GM19193 (cell line): ENCODE data around the gene OR1I1.

Experiments
- POLR2A ChIP-seq: IDR thresholded peaks from 4 replicates; pipeline ENCODE4 v1.6.1; 2011; ENCODE audit not compliant: insufficient read depth, insufficient read length; ENCODE audit errors: extremely low read depth

The OR1I1 gene

GRCh38 chr19:15087182-15087581 lies 5.2 kb downstream of the OR1I1 start:
- no peak for TF ChIP-seq POLR2A

DNA sequence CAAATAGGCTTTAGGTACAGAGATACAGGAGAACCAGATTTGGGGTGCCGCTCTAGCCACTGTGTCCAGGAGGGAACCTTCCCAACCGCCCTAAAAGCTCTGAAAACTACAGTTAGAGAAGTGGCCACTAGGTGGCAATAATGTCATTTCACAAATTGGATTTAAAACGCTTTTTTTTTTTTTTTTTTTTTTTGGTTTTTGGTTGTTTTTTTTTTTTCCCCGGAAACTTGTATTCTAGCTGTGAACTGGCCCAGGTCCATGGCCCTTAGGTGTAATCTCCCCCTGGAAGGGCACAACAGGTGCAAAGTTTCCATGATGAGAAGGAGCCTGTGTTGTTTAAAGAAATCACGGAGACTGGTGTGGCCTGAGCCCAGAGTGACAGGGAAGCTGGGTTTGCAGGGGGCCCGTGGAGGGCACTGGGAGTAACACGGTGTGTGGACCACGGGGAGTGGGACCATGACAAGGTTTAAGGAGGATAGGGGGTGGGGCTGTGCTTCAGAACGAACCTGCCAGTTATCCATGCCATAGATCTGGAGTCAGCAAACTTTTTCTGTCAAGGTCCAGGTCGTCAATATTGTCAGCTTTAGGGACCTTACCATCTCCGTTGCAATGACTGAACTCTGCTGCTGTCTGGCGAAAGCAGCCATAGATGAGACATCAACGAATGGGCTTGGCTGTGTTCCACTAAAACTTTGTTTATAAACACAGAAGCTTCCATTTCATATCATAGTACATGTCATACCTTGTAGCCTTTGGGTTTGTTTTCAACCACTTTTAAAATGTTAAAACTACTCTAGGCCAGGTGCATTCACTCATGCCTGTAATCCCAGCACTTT lies 10.1 kb downstream of the OR1I1 start:
- no peak for TF ChIP-seq POLR2A

DNA sequence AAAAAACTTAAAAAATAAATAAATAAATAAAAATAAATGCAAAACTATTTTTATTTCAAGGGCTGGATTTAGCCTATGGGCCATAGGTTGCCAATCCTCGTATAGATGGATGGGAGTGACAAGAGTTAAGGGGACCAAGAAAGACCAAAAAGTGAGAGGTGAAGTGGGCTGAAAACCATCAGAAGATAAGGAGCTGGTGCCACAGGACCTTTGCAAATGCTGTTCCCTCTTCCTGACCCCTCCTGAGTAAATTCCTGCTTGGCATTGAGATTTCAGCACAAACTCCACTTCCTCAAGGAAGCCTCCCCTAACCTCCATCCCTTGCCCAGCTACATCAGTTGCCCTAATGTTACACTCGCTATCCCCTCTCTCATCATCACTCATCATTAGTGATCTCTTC lies 11.0 kb downstream of the OR1I1 start:
- no peak for TF ChIP-seq POLR2A

DNA sequence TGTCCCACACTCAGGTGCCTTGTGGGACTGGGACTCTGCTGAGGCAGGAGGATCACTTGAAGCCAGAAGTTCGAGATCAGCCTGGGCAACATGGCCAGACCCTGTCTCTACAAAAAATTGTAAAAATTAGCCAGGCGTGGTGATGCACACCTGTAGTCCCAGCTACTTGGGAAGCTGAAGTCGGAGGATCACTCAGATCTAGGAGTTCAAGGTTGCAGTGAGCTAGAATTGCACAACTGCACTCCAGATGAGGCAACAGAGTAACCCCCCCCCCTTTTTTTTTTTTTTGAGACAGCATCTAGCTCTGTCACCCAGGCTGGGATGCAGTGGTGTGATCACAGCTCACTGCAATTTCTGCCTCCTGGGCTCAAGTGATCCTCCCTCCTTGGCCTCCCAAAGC lies 14.2 kb downstream of the OR1I1 start:
- TF ChIP-seq POLR2A: no peak

DNA sequence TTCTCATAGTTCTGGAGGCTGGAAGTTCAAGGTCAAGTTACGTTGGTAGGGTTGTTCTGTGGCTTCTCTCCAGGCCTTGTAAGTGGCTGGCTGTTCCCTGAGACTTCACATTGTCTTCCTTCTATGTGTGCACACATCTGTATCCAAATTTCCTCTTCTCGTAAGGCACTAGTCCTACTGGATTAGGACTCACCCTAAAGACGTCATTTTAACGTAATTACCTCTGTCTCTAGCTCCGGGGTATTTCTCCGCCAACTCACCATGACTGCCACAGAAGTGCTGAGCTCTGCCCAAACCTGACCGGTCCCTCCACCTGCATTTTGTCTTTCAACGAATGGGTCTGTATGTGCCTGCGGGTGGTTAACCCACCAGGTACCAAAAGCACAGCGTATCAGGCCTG lies 16.4 kb downstream of the OR1I1 start:
- TF ChIP-seq POLR2A: no peak

DNA sequence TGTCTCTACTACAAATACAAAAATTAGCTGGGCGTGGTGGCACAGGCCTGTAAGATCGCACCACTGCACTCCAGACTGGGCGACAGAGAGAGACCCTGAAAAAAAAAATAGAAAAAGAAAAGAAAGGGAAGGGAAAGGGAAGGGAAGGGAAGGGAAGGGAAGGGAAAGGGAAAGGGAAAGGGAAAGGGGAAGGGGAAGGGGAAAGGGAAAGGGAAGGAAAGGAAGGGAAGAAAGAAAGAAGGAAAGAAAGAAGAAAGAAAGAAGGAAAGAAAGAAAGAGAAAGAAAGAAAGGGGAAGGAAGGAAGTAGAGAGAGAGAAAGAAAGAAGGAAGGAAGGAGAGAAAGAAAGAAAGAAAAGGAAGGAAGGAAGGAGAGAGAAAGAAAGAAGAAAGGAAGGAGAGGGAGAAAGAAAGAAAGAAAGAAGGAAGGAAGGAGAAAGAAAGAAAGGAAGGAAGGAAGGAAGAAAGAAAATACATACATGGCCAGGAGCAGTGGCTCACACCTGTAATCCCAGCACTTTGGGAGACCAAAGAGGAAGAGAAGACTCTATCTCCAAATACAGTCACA lies 17.1 kb downstream of the OR1I1 start:
- TF ChIP-seq POLR2A: no peak

DNA sequence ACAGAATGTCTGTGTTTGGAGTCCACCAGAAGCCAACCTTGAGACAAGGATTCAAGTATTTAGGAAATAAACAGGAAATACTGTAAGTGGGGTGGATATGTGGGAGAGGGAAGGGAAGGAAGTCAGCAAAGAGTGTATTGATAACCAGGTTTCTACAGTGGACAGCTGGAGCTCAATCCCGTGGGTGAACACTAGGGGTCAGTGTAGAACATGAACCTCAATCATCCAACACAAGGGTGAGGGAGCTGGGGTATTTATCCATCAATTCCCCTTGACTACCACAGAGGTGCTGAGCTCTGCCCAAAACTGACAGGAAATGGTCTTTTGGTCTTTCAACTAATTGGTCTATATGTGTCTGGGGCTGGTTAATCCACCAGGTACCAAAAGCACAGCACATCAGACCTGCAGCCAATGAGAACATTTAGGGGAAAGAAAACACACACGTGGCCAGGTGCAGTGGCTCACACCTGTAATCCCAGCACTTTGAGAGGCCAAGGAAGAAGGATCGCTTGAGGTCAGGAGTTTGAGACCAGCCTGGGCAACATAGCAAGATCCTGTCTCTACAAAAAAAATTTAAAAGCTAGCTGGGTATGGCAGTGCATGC lies 19.6 kb downstream of the OR1I1 start:
- no peak for TF ChIP-seq POLR2A

GRCh38 chr19:15104003-15104402 lies 22.0 kb downstream of the OR1I1 start:
- no peak for TF ChIP-seq POLR2A

- no peak for TF ChIP-seq POLR2A
Observed at GRCh38 chr19:15104411-15104810, 22.4 kb downstream of the OR1I1 start.

GRCh38 chr19:15105044-15105443 lies 23.0 kb downstream of the OR1I1 start:
- TF ChIP-seq POLR2A: no peak

GRCh38 chr19:15107061-15108010 lies 25.3 kb downstream of the OR1I1 start, which contains the start of gene SYDE1:
Gene SYDE1 (plus strand): TSS chr19:15107401. CDS start chr19:15107434, 33 bp downstream.
- TF ChIP-seq POLR2A: no peak

DNA sequence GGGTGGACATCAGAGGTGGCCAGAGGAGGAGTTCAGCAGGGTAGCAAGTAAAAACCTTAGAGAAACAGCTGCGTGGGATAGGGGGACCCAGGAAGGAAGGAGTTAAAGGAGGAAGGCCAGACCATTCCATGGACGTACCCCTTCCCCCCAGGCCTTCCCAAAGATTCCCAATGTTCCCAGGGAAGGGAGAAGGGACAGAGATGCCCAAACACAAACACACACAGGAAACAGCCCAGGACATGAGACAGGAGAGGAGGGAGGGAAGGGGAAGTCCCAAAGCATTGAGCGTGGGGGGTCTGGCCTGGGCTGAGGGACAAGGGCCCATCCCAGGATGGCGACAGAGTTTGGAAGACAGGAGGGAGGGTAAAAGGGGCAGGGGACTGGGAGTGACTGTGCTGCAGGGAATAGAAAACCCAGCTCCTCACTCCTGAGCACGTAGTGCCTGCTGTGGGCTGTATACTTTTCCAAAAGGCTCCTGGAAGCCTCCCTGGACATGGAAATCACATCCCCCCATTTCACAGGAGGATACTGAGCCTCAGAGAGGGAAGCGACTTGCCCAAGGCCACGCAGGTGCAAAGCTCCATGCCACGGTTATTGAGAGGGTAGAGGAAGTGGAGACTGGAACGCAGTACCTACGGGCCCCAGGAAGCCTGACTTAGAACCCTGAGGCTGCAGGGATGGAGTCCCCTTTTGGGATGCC lies 26.3 kb downstream of the OR1I1 start:
- TF ChIP-seq POLR2A: no peak

DNA sequence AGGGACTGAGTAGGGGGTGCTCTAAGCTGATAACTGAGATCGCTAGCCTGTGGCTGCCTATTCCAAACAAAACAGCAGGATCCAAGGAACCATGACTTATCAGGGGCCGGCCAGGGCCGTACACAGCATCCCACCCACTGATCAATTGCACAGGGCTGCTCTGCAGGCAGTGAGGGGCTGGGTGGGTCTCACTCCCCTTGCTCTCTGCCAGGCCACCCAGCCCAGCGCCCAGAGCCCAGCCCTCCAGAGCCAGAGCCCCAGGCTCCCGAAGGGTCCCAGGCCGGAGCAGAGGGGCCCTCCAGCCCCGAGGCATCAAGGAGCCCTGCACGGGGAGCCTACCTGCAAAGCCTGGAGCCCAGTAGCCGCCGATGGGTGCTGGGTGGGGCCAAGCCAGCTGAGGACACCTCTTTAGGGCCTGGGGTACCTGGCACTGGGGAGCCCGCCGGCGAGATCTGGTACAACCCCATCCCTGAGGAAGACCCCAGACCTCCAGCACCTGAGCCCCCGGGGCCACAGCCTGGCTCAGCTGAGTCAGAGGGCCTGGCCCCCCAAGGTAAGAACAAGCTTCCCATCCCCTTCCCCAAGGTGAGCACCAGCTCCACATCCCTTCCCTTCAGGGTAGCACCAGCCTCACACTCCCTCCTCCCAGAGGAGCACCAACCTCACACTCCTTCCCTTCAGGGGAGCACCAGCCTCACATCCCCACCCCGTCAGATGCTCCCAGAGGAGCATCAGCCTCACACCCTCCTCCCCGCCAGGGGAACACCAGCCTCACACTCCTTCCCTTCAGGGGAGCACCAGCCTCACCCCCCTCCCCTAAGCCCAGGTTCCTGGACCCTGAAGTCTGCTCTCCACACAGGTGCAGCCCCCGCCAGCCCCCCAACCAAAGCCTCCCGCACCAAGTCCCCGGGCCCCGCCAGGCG lies 27.1 kb downstream of the OR1I1 start:
- TF ChIP-seq POLR2A: no peak
